HG02885 (cell line): ENCODE measurements around the gene KIAA2012.

Experiments used
- ATAC-seq: cut with Tn5 transposase; IDR thresholded peaks from one replicate; pipeline ENCODE4 v1.9.1; 2021; ENCODE audit warnings: mild to moderate bottlenecking; ENCODE audit not compliant: unreplicated experiment, poor library complexity

Gene KIAA2012

GRCh38 chr2:202072737-202073401 lies at the start of gene KIAA2012:
KIAA2012 (plus strand) TSS chr2:202073255; CDS start chr2:202073628, 373 bp downstream.
- ATAC-seq: no peak

DNA sequence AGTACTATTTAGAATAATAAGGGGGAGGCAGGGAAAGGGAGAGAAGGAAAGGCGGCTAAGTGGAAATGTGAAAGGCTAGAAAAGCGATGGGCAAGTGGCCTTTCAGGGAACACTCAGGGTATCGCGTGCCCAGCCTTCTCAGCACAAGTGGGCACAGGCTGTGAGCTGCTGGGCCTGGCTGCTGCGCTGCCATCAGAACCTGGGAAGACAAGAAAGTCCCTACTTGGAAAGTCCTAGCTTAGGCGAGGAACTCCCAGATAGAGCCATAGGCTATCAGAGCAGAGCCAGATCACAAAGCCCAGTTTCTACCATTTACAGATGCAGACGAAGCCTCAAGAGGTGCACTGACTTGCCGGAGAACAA lies 49.2 kb upstream of the KIAA2012 start:
- ATAC-seq: no peak

GRCh38 chr2:202024871-202025270 lies 48.2 kb upstream of the KIAA2012 start:
- no peak for ATAC-seq

GRCh38 chr2:202025816-202026215 lies 47.2 kb upstream of the KIAA2012 start:
- no peak for ATAC-seq

- no peak for ATAC-seq
Observed at GRCh38 chr2:202026507-202026906, 46.5 kb upstream of the KIAA2012 start.

- ATAC-seq: no peak
Observed at GRCh38 chr2:202030691-202031090, 42.4 kb upstream of the KIAA2012 start.

- ATAC-seq: no peak
Observed at GRCh38 chr2:202031246-202031951, 41.7 kb upstream of the KIAA2012 start.

DNA sequence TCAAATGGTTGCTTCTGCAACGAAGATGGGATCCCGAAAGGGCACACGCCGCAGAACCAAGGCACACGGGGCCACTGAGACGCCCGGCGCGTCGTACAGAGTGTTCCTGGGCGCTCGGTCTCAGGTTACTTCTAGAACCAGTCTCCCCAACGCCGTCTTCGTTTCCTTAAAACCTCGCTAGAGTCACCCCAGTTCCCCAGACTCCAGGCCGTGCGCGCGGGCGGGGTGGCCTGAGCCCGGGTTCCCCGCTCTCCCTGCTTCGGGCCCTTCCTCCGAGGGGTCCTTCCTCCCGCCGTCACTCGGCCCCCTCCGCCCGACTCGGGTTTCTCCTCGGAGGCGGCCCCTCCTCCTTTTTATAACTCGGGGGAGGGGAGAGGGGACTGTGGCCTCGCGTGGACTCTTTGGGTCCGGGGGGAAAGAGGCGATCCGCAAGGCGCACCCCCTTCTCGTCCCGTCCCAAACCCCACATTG lies 40.2 kb upstream of the KIAA2012 start:
- ATAC-seq: peak; percentile 10

- ATAC-seq: peak; percentile 85
Observed at GRCh38 chr2:202033317-202034248, 39.5 kb upstream of the KIAA2012 start, which contains the start of gene FZD7. FZD7 (plus strand) TSS chr2:202033855; CDS start chr2:202034648, 793 bp downstream.

- ATAC-seq: peak; percentile 13
Observed at GRCh38 chr2:202034249-202035088, 38.6 kb upstream of the KIAA2012 start.

GRCh38 chr2:202035089-202035940 lies 37.7 kb upstream of the KIAA2012 start:
- no peak for ATAC-seq

- no peak for ATAC-seq
Observed at GRCh38 chr2:202035941-202036372, 37.1 kb upstream of the KIAA2012 start.

- ATAC-seq: no peak
Observed at GRCh38 chr2:202036601-202037037, 36.4 kb upstream of the KIAA2012 start.

GRCh38 chr2:202037086-202037485 lies 36.0 kb upstream of the KIAA2012 start:
- ATAC-seq: no peak

GRCh38 chr2:202038471-202039277 lies 34.4 kb upstream of the KIAA2012 start:
- ATAC-seq: no peak

GRCh38 chr2:202039278-202040078 lies 33.6 kb upstream of the KIAA2012 start:
- ATAC-seq: no peak
